Right lobe of liver (tissue), 6 donors: ENCODE results near the gene ERG28. TPM values are rescaled to one million over a fixed set of nuclear protein-coding genes. Genes with fewer than 3 reads are reported as not detected.

Experiments
- ATAC-seq, 4 donors: fragments of 200-7000 bp; cut with Tn5 transposase; one replicate each; pipeline ENCODE4 v1.9.1; 2020; ENCODE audit warnings: mild to moderate bottlenecking in 4 of 4, moderate library complexity in 4 of 4
- DNase-seq, 3 donors: peaks; one replicate each; pipeline ENCODE4 v3.0.0-alpha.2; 2020
- H3K27ac ChIP-seq, 3 donors: fragments of 200-600 bp; one replicate each; pipeline ENCODE4 v1.8.0; 2022
- H3K27me3 ChIP-seq, 2 donors: fragments of 200-600 bp; one replicate each; pipeline ENCODE4 v1.8.0; 2022
- H3K36me3 ChIP-seq, 4 donors: fragments of 200-600 bp; sonication (generic) in 1 of 4; one replicate each; pipeline versions ENCODE4 v1.5.1 to v1.8.0; 2017 to 2022; ENCODE audit warnings: control low read depth in 1 of 4
- H3K4me1 ChIP-seq, 4 donors: fragments of 200-600 bp; sonication (generic) in 1 of 4; one replicate each; pipeline versions ENCODE4 v1.5.1 to v1.8.0; 2017 to 2022; ENCODE audit warnings: control low read depth in 1 of 4
- H3K4me3 ChIP-seq, 3 donors: fragments of 200-600 bp; one replicate each; pipeline ENCODE4 v1.8.0; 2022
- H3K9me3 ChIP-seq, 4 donors: fragments of 200-600 bp; sonication (generic) in 1 of 4; one replicate each; pipeline versions ENCODE4 v1.5.1 to v1.8.0; 2017 to 2022; ENCODE audit warnings: control low read depth in 1 of 4
- POLR2A ChIP-seq: fragments of 450-650 bp; IDR thresholded peaks from one replicate; pipeline ENCODE4 v1.6.1; 2017; ENCODE audit warnings: antibody characterized with exemption, mild to moderate bottlenecking
- WGBS: methylation state at CpG from one replicate; pipeline ENCODE4 v1.1.6; 2018; ENCODE audit warnings: low coverage, low lambda C conversion rate; ENCODE audit not compliant: insufficient coverage; ENCODE audit errors: missing lambda C conversion rate; 5-methylcytosine and 5-hydroxymethylcytosine counted together
- intact Hi-C, 2 donors: fragments of 100-400 bp; cut with DNase I; formaldehyde crosslinking; loops; one replicate each; pipeline versions ENCODE4 v1.11.2 to v1.14.1; 2022
- total RNA-seq, 6 experiments: library from RNA; depleted of rRNA in 2 of 6; stranded (reverse); fragments of >200 nt in 2 of 6; fragmentation: NEBNext Ultra II Directional in 3 of 6; extraction: Animal tissue kit (Norgen Biotek cat#: 25700) in 3 of 6; gene quantifications; one replicate each; pipeline versions ENCODE4 v1.1.0 to v1.2.4, GENCODE V29; 2016 to 2023
- TF ChIP-seq, protein P1 (sequence below), 4 donors: fragments of 200-600 bp in 3 of 4; fragments of 450-650 bp in 1 of 4; IDR thresholded peaks; one replicate each; pipeline versions ENCODE4 v1.5.1 to v1.8.0; 2016 to 2022; ENCODE audit warnings: antibody characterized with exemption in 4 of 4, mild to moderate bottlenecking in 2 of 4
- donor health status: DM: no; HTN: yes; CAD: no.
- donor health status: DM: no; HTN: no; CAD: no.
- donor health status: DM: no; HTN: no; CAD: no.
- donor health status: DM: no; HTN: yes; CAD: no.
- donor health status: DM: no; HTN: yes; CAD: no.

ERG28 gene
- total RNA-seq, 6 experiments from 2014 or later: 7.9 to 31.5 (median 20.1) TPM

- intact Hi-C loops: loop anchor here in 1 of 2 donors (10.0 kb wide), 1 partner anchor 272 kb away; no protein-coding TSS in a partner anchor
- Histone ChIP-seq H3K4me3 (no peak overlapping the region), H3K36me3 (peaks cover 0 to 2% (median 0%) of the 10 kb centered on the region in 4 donors), H3K4me1 (no peaks in the 10 kb centered on the region), H3K9me3 (no peaks in the 10 kb centered on the region), H3K27ac (no peak overlapping the region), H3K27me3 (no peaks in the 10 kb centered on the region)
- DNase-seq (no peak), ATAC-seq (no peak)
- no peak for TF ChIP-seq POLR2A
- TF ChIP-seq, protein P1, sequence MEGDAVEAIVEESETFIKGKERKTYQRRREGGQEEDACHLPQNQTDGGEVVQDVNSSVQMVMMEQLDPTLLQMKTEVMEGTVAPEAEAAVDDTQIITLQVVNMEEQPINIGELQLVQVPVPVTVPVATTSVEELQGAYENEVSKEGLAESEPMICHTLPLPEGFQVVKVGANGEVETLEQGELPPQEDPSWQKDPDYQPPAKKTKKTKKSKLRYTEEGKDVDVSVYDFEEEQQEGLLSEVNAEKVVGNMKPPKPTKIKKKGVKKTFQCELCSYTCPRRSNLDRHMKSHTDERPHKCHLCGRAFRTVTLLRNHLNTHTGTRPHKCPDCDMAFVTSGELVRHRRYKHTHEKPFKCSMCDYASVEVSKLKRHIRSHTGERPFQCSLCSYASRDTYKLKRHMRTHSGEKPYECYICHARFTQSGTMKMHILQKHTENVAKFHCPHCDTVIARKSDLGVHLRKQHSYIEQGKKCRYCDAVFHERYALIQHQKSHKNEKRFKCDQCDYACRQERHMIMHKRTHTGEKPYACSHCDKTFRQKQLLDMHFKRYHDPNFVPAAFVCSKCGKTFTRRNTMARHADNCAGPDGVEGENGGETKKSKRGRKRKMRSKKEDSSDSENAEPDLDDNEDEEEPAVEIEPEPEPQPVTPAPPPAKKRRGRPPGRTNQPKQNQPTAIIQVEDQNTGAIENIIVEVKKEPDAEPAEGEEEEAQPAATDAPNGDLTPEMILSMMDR (IDR thresholded peaks at IDR 0.05): no peak
- 93% methylated on average over 3 of the region's 3 CpGs for WGBS
Observed at GRCh38 chr14:75702616-75703261, 42.1 kb upstream of the ERG28 start.

GRCh38 chr14:75702122-75702521 is 41.4 kb upstream of the ERG28 start:
- TF ChIP-seq, protein P1 (IDR thresholded peaks at IDR 0.05): no peak
- TF ChIP-seq POLR2A: no peak
- H3K27me3 ChIP-seq: no peaks in the 10 kb centered on the region
- peaks cover 0 to 2% (median 0%) of the 10 kb centered on the region in 4 donors for H3K36me3 ChIP-seq
- intact Hi-C loops: loop anchor here in 1 of 2 donors (10.0 kb wide), 1 partner anchor 273 kb away; no protein-coding TSS in a partner anchor
- ATAC-seq (no peak), DNase-seq (no peak)
- no peaks in the 10 kb centered on the region for H3K9me3 ChIP-seq
- no peaks in the 10 kb centered on the region for H3K4me1 ChIP-seq
- no peak overlapping the region for H3K4me3 ChIP-seq
- 83% methylated on average over 2 of the region's 2 CpGs for WGBS
- no peak overlapping the region for H3K27ac ChIP-seq

GRCh38 chr14:75700295-75700694 is 39.6 kb upstream of the ERG28 start:
- TF ChIP-seq, protein P1 (IDR thresholded peaks at IDR 0.05): no peak
- no peak for TF ChIP-seq POLR2A
- Histone ChIP-seq H3K36me3 (peaks cover 0 to 2% (median 0%) of the 10 kb centered on the region in 4 donors), H3K9me3 (no peaks in the 10 kb centered on the region), H3K4me1 (no peaks in the 10 kb centered on the region), H3K27me3 (no peaks in the 10 kb centered on the region), H3K4me3 (no peak overlapping the region), H3K27ac (no peak overlapping the region)
- ATAC-seq (no peak), DNase-seq (no peak)
- intact Hi-C loops: loop anchor here in 1 of 2 donors (10.0 kb wide), 1 partner anchor 275 kb away; no protein-coding TSS in a partner anchor
- 94% methylated on average over 4 of the region's 6 CpGs for WGBS

DNA sequence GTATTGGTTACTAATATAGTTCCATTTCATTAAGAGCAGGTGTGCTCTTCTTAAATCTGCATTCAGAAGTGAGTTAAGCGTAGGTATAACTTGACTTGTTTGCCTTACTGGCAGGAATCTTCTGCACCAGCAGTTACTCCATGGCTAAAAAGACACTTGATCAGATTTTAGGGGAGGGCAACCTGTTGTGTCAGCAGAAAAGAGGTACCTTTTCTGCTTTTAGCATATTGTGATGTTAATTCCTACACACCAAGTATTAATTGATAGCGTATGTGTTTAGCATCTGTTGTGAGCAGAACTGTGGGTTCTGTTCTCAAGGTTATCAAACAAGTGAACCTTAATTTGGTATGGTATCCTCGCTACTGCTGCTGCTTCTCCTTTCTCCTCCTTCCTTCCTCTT is 38.7 kb upstream of the ERG28 start:
- DNase-seq: no peak
- TF ChIP-seq, protein P1 (IDR thresholded peaks at IDR 0.05): no peak
- no peak for TF ChIP-seq POLR2A
- H3K36me3 ChIP-seq: peaks cover 0 to 5% (median under 1%) of the 10 kb centered on the region in 4 donors
- 94% methylated on average over 3 of the region's 3 CpGs for WGBS
- no peak for ATAC-seq
- H3K9me3 ChIP-seq: no peaks in the 10 kb centered on the region
- intact Hi-C loops: no loop called here
- no peak overlapping the region for H3K27ac ChIP-seq
- no peak overlapping the region for H3K4me3 ChIP-seq
- H3K4me1 ChIP-seq: no peaks in the 10 kb centered on the region
- no peaks in the 10 kb centered on the region for H3K27me3 ChIP-seq
